ENCODE results near the gene COLEC11. TPM values are rescaled to one million over a fixed set of nuclear protein-coding genes. Genes with fewer than 3 reads are reported as not detected.
A peak's percentile ranks its signal among the peaks of the same experiment; 100 is the strongest.

The COLEC11 gene
- total and polyA plus RNA-seq, 2 of the 13 experiments (the other 11 are each of a cell fraction or from before 2014, with no cell fraction given), result 1.5 to 3.0 TPM

DNA sequence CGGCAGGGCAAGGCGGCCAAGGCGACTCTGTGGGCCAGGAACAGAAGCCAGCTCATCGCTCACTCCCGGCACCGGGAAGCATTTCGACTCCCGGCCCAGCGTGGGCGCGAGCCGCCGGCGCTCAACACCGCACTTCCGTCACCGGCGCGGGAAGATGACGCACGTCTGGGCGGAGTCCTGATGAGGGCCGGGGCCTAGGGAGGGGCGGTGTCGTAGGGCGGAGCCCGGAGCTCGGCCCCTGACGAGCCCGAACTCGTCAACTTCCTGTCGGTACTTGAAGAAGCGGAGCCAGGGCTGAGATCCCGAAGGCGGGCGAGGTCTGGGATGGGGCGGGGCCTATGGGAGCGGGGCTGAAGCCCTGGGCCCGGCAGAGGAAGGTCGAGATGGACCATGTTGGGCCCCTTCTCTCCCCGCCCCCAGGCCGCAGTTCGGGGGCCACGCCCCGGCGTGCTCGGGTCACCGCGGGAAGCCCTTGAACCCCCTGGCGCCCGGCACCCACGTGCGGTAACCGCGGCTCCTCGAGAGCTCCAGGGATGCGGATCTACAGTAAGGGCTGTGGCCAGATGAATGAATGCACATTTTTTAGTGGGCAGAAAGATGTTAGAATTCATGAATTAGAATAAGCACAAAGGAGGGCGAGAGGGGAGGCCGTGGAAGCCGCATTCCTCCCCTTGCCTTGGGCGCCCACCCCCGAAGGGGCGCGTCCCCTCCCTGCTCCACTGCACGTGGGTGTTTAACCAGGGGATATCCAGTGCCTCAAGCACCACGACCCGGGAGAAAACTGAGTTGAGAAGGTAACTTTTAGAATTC lies 36.5 kb upstream of the COLEC11 start, which contains the start of gene RNASEH1 (continued):
- TF ChIP-seq ZNF431 (CRISPR knock-in tag; IDR thresholded peaks at IDR 0.05; ENCODE audit: borderline replicate concordance, low read depth) (peak; percentile 94), MIER3 (CRISPR knock-in tag; IDR thresholded peaks at IDR 0.05; ENCODE audit: borderline replicate concordance) (peak; percentile 99), GTF3A (CRISPR knock-in tag; conservative IDR thresholded peaks at IDR 0.05) (peak; percentile 82; the same call in 1 of the 2 replicates), ZNF263 (CRISPR knock-in tag; IDR thresholded peaks at IDR 0.05) (peak; percentile 73; the same call in 1 of the 2 replicates), ZNF569 (CRISPR knock-in tag; IDR thresholded peaks at IDR 0.05; ENCODE audit: borderline replicate concordance) (peak; percentile 74; the same call in 1 of the 2 replicates), MTA3 (CRISPR knock-in tag; IDR thresholded peaks at IDR 0.05) (no peak), ZNF746 (CRISPR knock-in tag; IDR thresholded peaks at IDR 0.05) (peak; percentile 95), TCF12 (IDR thresholded peaks at IDR 0.05) (no peak), TCF12 (CRISPR knock-in tag; IDR thresholded peaks at IDR 0.05) (peak; percentile 23), ZNF317 (CRISPR knock-in tag; IDR thresholded peaks at IDR 0.05) (peak; percentile 90; the same call in 1 of the 2 replicates), TEAD3 (CRISPR knock-in tag; optimal IDR thresholded peaks at IDR 0.05; ENCODE audit: borderline replicate concordance) (peak; percentile 70), HHEX (CRISPR knock-in tag; IDR thresholded peaks at IDR 0.05) (no peak; the same call in 1 of the 2 replicates), PRPF4 (IDR thresholded peaks at IDR 0.05; ENCODE audit: low read depth, low read length, poor library complexity, severe bottlenecking) (no peak), ZNF205 (CRISPR knock-in tag; IDR thresholded peaks at IDR 0.05) (peak; percentile 88), HNRNPUL1 (IDR thresholded peaks at IDR 0.05; ENCODE audit: low read depth, low read length) (peak; percentile 71; the same call in 1 of the 2 replicates)
- TF ChIP-seq, protein P1, sequence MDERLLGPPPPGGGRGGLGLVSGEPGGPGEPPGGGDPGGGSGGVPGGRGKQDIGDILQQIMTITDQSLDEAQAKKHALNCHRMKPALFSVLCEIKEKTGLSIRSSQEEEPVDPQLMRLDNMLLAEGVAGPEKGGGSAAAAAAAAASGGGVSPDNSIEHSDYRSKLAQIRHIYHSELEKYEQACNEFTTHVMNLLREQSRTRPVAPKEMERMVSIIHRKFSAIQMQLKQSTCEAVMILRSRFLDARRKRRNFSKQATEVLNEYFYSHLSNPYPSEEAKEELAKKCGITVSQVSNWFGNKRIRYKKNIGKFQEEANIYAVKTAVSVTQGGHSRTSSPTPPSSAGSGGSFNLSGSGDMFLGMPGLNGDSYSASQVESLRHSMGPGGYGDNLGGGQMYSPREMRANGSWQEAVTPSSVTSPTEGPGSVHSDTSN (CRISPR knock-in tag; IDR thresholded peaks at IDR 0.05), result peak; percentile 47; the same call in 1 of the 2 replicates
- TF ChIP-seq, protein P2, sequence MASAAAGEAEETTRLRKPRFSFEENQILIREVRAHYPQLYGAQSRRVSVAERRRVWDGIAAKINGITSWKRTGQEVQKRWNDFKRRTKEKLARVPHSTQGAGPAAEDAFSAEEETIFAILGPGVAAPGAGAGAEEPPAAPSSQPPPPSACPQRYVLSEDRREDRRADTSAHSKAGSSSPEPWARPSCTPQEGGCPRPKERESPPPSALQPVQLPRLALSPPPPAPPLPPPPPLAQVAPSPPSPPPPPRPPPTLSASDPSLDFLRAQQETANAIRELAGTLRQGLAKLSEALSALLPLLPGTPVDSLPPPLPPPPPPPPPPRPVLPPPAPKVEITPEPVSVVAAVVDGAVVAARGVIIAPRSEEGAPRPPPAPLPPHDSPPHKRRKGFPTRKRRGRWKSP (CRISPR knock-in tag; IDR thresholded peaks at IDR 0.05), result peak; percentile 93; the same call in 1 of the 2 replicates
- TF ChIP-seq, protein P3, sequence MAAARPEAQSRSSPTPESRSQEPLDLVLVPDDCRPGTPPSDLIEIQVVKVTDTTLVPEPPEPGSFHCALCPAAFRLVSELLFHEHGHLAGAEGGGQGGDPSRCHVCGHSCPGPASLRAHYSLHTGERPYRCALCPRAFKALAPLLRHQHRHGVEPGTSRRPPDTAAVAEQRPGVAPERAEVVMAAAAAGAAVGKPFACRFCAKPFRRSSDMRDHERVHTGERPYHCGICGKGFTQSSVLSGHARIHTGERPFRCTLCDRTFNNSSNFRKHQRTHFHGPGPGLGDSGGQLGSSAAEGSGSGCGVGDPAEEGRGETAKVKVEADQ (CRISPR knock-in tag; IDR thresholded peaks at IDR 0.05; ENCODE audit: borderline replicate concordance), result peak; percentile 84; the same call in 1 of the 2 replicates
- TF ChIP-seq, protein P4, sequence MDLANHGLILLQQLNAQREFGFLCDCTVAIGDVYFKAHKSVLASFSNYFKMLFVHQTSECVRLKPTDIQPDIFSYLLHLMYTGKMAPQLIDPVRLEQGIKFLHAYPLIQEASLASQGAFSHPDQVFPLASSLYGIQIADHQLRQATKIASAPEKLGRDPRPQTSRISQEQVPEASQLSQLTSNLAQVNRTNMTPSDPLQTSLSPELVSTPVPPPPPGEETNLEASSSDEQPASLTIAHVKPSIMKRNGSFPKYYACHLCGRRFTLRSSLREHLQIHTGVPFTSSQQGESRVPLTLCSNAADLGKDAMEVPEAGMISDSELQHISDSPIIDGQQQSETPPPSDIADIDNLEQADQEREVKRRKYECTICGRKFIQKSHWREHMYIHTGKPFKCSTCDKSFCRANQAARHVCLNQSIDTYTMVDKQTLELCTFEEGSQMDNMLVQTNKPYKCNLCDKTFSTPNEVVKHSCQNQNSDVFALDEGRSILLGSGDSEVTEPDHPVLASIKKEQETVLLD (CRISPR knock-in tag; IDR thresholded peaks at IDR 0.05; ENCODE audit: low read depth), result peak; percentile 94
- TF ChIP-seq, protein P5, sequence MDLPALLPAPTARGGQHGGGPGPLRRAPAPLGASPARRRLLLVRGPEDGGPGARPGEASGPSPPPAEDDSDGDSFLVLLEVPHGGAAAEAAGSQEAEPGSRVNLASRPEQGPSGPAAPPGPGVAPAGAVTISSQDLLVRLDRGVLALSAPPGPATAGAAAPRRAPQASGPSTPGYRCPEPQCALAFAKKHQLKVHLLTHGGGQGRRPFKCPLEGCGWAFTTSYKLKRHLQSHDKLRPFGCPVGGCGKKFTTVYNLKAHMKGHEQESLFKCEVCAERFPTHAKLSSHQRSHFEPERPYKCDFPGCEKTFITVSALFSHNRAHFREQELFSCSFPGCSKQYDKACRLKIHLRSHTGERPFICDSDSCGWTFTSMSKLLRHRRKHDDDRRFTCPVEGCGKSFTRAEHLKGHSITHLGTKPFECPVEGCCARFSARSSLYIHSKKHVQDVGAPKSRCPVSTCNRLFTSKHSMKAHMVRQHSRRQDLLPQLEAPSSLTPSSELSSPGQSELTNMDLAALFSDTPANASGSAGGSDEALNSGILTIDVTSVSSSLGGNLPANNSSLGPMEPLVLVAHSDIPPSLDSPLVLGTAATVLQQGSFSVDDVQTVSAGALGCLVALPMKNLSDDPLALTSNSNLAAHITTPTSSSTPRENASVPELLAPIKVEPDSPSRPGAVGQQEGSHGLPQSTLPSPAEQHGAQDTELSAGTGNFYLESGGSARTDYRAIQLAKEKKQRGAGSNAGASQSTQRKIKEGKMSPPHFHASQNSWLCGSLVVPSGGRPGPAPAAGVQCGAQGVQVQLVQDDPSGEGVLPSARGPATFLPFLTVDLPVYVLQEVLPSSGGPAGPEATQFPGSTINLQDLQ (CRISPR knock-in tag; IDR thresholded peaks at IDR 0.05), result peak; percentile 84; the same call in 1 of the 2 replicates
